ENCODE data around the gene ALKBH8. TPM values are rescaled to one million over a fixed set of nuclear protein-coding genes. Genes with fewer than 3 reads are reported as not detected.

ALKBH8 gene
- total and polyA plus RNA-seq, 2 of the 13 experiments (the other 11 are each of a cell fraction or from before 2014, with no cell fraction given), result 2.4 to 9.1 TPM

GRCh38 chr11:107482234-107482633 is 83.3 kb downstream of the ALKBH8 start:
- no peak overlapping the region for H3K27ac ChIP-seq (ENCODE audit: extremely low read length, insufficient read depth, low read length)
- H3K79me2 ChIP-seq (ENCODE audit: insufficient read depth, low read length), result no peaks in the 10 kb centered on the region
- FAIRE-seq (no peak), DNase-seq (ENCODE audit: low spot score) (no peak), ATAC-seq (no peak)
- ChIA-PET CTCF (ENCODE audit: low intra/inter-chr PET ratio, low total read pairs) (no interaction called here), POLR2A (no interaction called here)
- in situ Hi-C loops (cut with HindIII; ENCODE audit: extremely low pct_ligation_motif_present, low pct_unique_long_range_greater_than_20kb) (no loop called here), intact Hi-C loops (cut with micrococcal nuclease; ENCODE audit: unreplicated experiment) (no loop called here)
- no peak overlapping the region for H3K9ac ChIP-seq (ENCODE audit: insufficient read depth, low read depth, low read length)
- no peaks in the 10 kb centered on the region for H3K4me1 ChIP-seq (ENCODE audit: insufficient read depth, low read length)
- no peaks in the 10 kb centered on the region for H4K20me1 ChIP-seq (ENCODE audit: insufficient read depth, low read length)
- no peak overlapping the region for H3K4me3 ChIP-seq (replicated peaks in 1 of 3; ENCODE audit: insufficient read depth in 1 of 3, low read depth in 2 of 3, low read length in 3 of 3)
- H2AFZ ChIP-seq (ENCODE audit: low read length), result no peak overlapping the region
- no peaks in the 10 kb centered on the region for H3K9me3 ChIP-seq (ENCODE audit: low read length)
- no peaks in the 10 kb centered on the region for H3K36me3 ChIP-seq (replicated peaks in 1 of 2; ENCODE audit: control insufficient read depth in 1 of 2, insufficient read depth in 2 of 2, low read length in 2 of 2)
- H3K4me2 ChIP-seq (ENCODE audit: low read depth, low read length), result no peak overlapping the region
- H3K27me3 ChIP-seq (ENCODE audit: control insufficient read depth in 1 of 2, insufficient read depth in 2 of 2, low read length in 2 of 2), result no peaks in the 10 kb centered on the region
- no TSS peak for BruUV-seq (replicated peaks)
- TF ChIP-seq TRIM22 (IDR thresholded peaks at IDR 0.05) (no peak), SPEN (CRISPR knock-in tag; IDR thresholded peaks at IDR 0.05; ENCODE audit: low read depth) (no peak), ZBTB46 (CRISPR knock-in tag; IDR thresholded peaks at IDR 0.05; ENCODE audit: borderline replicate concordance) (no peak), ZNF318 (CRISPR knock-in tag; IDR thresholded peaks at IDR 0.05) (no peak), ZNF790 (CRISPR knock-in tag; IDR thresholded peaks at IDR 0.05; ENCODE audit: borderline replicate concordance) (no peak), ZNF777 (CRISPR knock-in tag; IDR thresholded peaks at IDR 0.05) (no peak), ZNF784 (CRISPR knock-in tag; IDR thresholded peaks at IDR 0.05; ENCODE audit: borderline replicate concordance) (no peak), ZNF740 (CRISPR knock-in tag; IDR thresholded peaks at IDR 0.05) (no peak), SKI (IDR thresholded peaks at IDR 0.05; ENCODE audit: partially characterized antibody) (no peak), HNRNPK (IDR thresholded peaks at IDR 0.05; ENCODE audit: low read depth, low read length, poor library complexity, severe bottlenecking) (no peak), PLSCR1 (CRISPR knock-in tag; IDR thresholded peaks at IDR 0.05; ENCODE audit: borderline replicate concordance) (no peak), RFX1 (IDR thresholded peaks at IDR 0.05) (no peak)
